SK-N-SH (cell line): ENCODE results near the gene EME2. TPM values are rescaled to one million over a fixed set of nuclear protein-coding genes. Genes with fewer than 3 reads are reported as not detected.

Experiments used
- CTCF ChIA-PET: fragments of 300-600, 350-600 bp; formaldehyde crosslinking; extraction: SDS; loops from one replicate; lab custom pipeline; 2021; lab: Yijun Ruan, JAX
- POLR2A ChIA-PET: fragments of 350-600 bp; sonication (Branson Sonifier 250); formaldehyde crosslinking; extraction: SDS; loops from one replicate; lab custom pipeline; 2020; ENCODE audit warnings: antibody characterized with exemption, inconsistent platforms; lab: Yijun Ruan, JAX
- DNase-seq: peaks from one replicate; pipeline ENCODE4 v3.0.0; 2012
- H2AFZ ChIP-seq: fragments of 200-600 bp; sonication (generic); 2 replicates; pipeline ENCODE4 v1.8.1; 2016; ENCODE audit warnings: antibody characterized with exemption, mild to moderate bottlenecking, low read depth
- H3F3A ChIP-seq: fragments of 200-600 bp; sonication (generic); replicated peaks from 2 replicates; pipeline ENCODE3; 2016; ENCODE audit warnings: antibody characterized with exemption, mild to moderate bottlenecking; ENCODE audit not compliant: insufficient read depth
- H3K27ac ChIP-seq, 2 experiments: fragments of 200-500 bp in 1 of 2; fragments of 200-600 bp in 1 of 2; sonication (Bioruptor generic) in 1 of 2; sonication (generic), shearing (Covaris generic) in 1 of 2; 2 replicates each; pipeline versions ENCODE4 v1.5.1 to v1.6.1; 2014 to 2016; ENCODE audit warnings: low read depth in 2 of 2, inconsistent platforms in 1 of 2, low read length in 1 of 2, mild to moderate bottlenecking in 1 of 2, mixed read lengths in 1 of 2
- H3K27me3 ChIP-seq: fragments of 200-600 bp; sonication (generic), shearing (Covaris generic); 2 replicates; pipeline ENCODE4 v1.6.1; 2016; ENCODE audit warnings: mixed run types; ENCODE audit not compliant: insufficient read depth
- H3K36me3 ChIP-seq, 2 experiments: fragments of 200-500 bp in 1 of 2; fragments of 200-600 bp in 1 of 2; sonication (Bioruptor generic) in 1 of 2; sonication (generic) in 1 of 2; replicated peaks in 1 of 2; 2 replicates each; pipeline versions ENCODE3 to v1.5.1; 2014 to 2016; ENCODE audit warnings: low read length in 1 of 2, mild to moderate bottlenecking in 1 of 2; ENCODE audit not compliant: insufficient read depth in 2 of 2, control insufficient read depth in 1 of 2
- H3K4me1 ChIP-seq, 2 experiments: fragments of 200-500 bp in 1 of 2; fragments of 200-600 bp in 1 of 2; sonication (Bioruptor generic) in 1 of 2; sonication (generic), shearing (Covaris generic) in 1 of 2; 2 replicates each; pipeline versions ENCODE4 v1.5.1 to v1.6.1; 2014 to 2016; ENCODE audit warnings: low read depth in 1 of 2, low read length in 1 of 2, mixed run types in 1 of 2; ENCODE audit not compliant: insufficient read depth in 2 of 2, control insufficient read depth in 1 of 2
- H3K4me2 ChIP-seq: fragments of 200-600 bp; sonication (generic), shearing (Covaris generic); 2 replicates; pipeline ENCODE4 v1.6.1; 2017; ENCODE audit warnings: mixed run types
- H3K4me3 ChIP-seq, 2 experiments: fragments of 200-500 bp in 1 of 2; fragments of 200-600 bp in 1 of 2; sonication (Bioruptor generic) in 1 of 2; sonication (generic), shearing (Covaris generic) in 1 of 2; 2 replicates each; pipeline versions ENCODE4 v1.5.1 to v1.8.1; 2014 to 2016; ENCODE audit warnings: low read depth in 2 of 2, inconsistent platforms in 1 of 2, low read length in 1 of 2, mild to moderate bottlenecking in 1 of 2, mixed read lengths in 1 of 2, moderate library complexity in 1 of 2
- H3K79me2 ChIP-seq: fragments of 200-600 bp; sonication (generic); 2 replicates; pipeline ENCODE4 v1.8.1; 2017; ENCODE audit warnings: mild to moderate bottlenecking; ENCODE audit not compliant: insufficient read depth
- H3K9ac ChIP-seq: fragments of 200-600 bp; sonication (generic); 2 replicates; pipeline ENCODE4 v1.6.1; 2017; ENCODE audit warnings: mixed run types
- H3K9me2 ChIP-seq: fragments of 200-600 bp; sonication (generic); 2 replicates; pipeline ENCODE4 v1.6.1; 2017; ENCODE audit warnings: mixed run types
- H3K9me3 ChIP-seq: fragments of 200-600 bp; sonication (generic); 2 replicates; pipeline ENCODE4 v1.6.1; 2017; ENCODE audit warnings: mixed run types, mild to moderate bottlenecking, moderate library complexity
- H4K20me1 ChIP-seq: fragments of 200-600 bp; sonication (generic); 2 replicates; pipeline ENCODE4 v1.6.1; 2017; ENCODE audit warnings: mild to moderate bottlenecking, mixed run types; ENCODE audit not compliant: insufficient read depth
- CHD2 ChIP-seq: fragments of 150-350 bp; IDR thresholded peaks from 2 replicates; pipeline ENCODE4 v1.6.1; 2018; ENCODE audit warnings: low read length; ENCODE audit not compliant: partially characterized antibody
- ELF1 ChIP-seq: IDR thresholded peaks from 2 replicates; pipeline ENCODE4 v1.4.0; 2012
- EZH2phosphoT487 ChIP-seq: fragments of 200-600 bp; sonication (generic); IDR thresholded peaks from 2 replicates; pipeline ENCODE4 v1.6.1; 2017; ENCODE audit warnings: low read depth, mixed run types, mild to moderate bottlenecking, antibody characterized with exemption, moderate library complexity, borderline replicate concordance
- FOXM1 ChIP-seq: IDR thresholded peaks from 2 replicates; pipeline ENCODE4 v1.4.0; 2012; ENCODE audit warnings: low read depth, mild to moderate bottlenecking
- GABPA ChIP-seq: IDR thresholded peaks from 2 replicates; pipeline ENCODE4 v1.4.0; 2012; ENCODE audit warnings: low read depth, mild to moderate bottlenecking
- GATA2 ChIP-seq: sonication (generic); formaldehyde crosslinking; IDR thresholded peaks from 2 replicates; pipeline ENCODE4 v1.5.0; 2020; ENCODE audit warnings: mild to moderate bottlenecking, missing genetic modification reagents
- JUND ChIP-seq: IDR thresholded peaks from 2 replicates; pipeline ENCODE4 v1.4.0; 2012
- NFIC ChIP-seq: IDR thresholded peaks from 2 replicates; pipeline ENCODE4 v1.4.0; 2012; ENCODE audit warnings: borderline replicate concordance
- RAD21 ChIP-seq: IDR thresholded peaks from 2 replicates; pipeline ENCODE4 v1.6.1; 2012; ENCODE audit warnings: mild to moderate bottlenecking, low read length
- RCOR1 ChIP-seq: fragments of 150-350 bp; IDR thresholded peaks from 2 replicates; pipeline ENCODE4 v1.6.1; 2017; ENCODE audit warnings: antibody characterized with exemption, low read length
- SMC3 ChIP-seq: IDR thresholded peaks from 2 replicates; pipeline ENCODE4 v1.6.1; 2012; ENCODE audit warnings: low read depth, low read length, improper control_type of control experiment
- TEAD4 ChIP-seq: IDR thresholded peaks from 2 replicates; pipeline ENCODE4 v1.4.0; 2012; ENCODE audit warnings: mild to moderate bottlenecking, borderline replicate concordance; ENCODE audit not compliant: insufficient read depth
- WGBS: methylation state at CpG from one replicate; pipeline ENCODE4 v1.1.6; 2017; ENCODE audit warnings: low lambda C conversion rate; 5-methylcytosine and 5-hydroxymethylcytosine counted together
- polyA plus RNA-seq, 3 experiments: library from polyadenylated mRNA; depleted of rRNA; stranded (reverse); fragments of >200 nt; gene quantifications; 2 replicates each; pipeline ENCODE4 v1.2.3, GENCODE V29; 2012
- TF ChIP-seq, protein P1 (sequence below): fragments of 200-600 bp; sonication (generic); IDR thresholded peaks from 2 replicates; pipeline ENCODE4 v1.6.1; 2017; ENCODE audit warnings: antibody characterized with exemption, mild to moderate bottlenecking, moderate library complexity
- TF ChIP-seq, protein P2 (sequence below): IDR thresholded peaks from 2 replicates; pipeline ENCODE4 v1.4.0; 2012; ENCODE audit warnings: low read depth, borderline replicate concordance
- TF ChIP-seq, protein P3 (sequence below): IDR thresholded peaks from 2 replicates; pipeline ENCODE4 v1.4.0; 2012; ENCODE audit warnings: low read depth, borderline replicate concordance
- TF ChIP-seq, protein P4 (sequence below): IDR thresholded peaks from 2 replicates; pipeline ENCODE4; 2012

EME2 gene
- polyA plus RNA-seq, 1 of the 3 experiments (the other 2 are of a cell fraction) = 10.1 TPM

DNA sequence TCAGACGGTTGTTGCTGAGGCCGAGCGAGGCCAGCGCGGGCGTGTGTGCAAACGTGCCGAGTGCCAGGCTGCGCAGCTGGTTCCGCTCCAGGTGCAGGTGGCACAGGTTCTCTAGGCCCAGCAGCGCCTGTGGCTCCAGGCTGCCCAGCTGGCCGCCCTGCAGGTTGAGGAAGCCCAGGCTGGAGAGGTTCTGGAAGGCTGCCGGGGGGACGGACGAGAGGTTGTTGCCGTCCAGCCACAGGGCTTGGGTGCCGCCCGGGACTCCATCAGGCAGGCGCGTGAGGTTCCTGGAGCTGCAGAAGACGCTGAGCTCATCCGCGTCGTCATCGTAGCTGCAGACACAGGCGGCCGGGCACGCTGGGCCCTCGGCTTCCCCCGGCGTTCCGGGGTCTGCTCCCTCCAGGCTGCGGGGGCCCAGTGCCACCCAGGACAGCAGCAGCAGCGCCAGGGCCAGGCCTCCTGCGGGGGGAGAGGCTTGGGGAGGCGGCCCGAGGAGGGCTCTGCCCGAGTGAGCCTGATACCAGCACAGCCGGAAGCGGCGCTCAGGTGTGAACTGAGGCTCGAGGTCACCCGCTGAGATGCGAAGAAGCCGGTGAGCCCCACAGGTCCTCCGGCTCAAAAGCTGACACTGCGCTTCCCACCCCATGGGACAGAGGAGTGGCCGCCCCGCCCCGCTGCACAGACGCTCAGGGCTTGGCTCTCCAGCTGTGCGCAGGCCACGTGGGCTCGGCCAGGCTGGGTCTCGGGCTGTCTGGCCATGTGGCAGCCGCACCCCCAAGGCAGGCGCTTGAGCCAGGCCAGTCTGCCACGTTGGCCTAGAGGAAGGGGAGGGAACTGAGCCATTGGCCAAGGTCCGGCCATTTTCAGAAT lies 19.6 kb downstream of the EME2 start:
- Histone ChIP-seq H3K27ac (no peak overlapping the region), H3K36me3 (peaks cover 0 to 34% of the 10 kb centered on the region in 2 experiments), H3K4me2 (no peak overlapping the region), H3F3A (no peaks in the 10 kb centered on the region), H3K9me2 (no peaks in the 10 kb centered on the region), H3K79me2 (no peaks in the 10 kb centered on the region), H2AFZ (no peak overlapping the region), H3K4me1 (no peaks in the 10 kb centered on the region; a peak in 1 of 4 replicates), H3K9me3 (no peaks in the 10 kb centered on the region), H3K27me3 (no peaks in the 10 kb centered on the region), H3K9ac (no peak overlapping the region), H4K20me1 (no peaks in the 10 kb centered on the region), H3K4me3 (no peak overlapping the region)
- POLR2A ChIA-PET = interaction anchor here (2.1 kb wide), 1 partner anchor 10 kb away, joined by 8 read pairs; the partner anchor contains the start of genes NUBP2 and SPSB3
- WGBS = 93% methylated on average over 16 of the region's 59 CpGs
- TF ChIP-seq ELF1 (no peak), JUND (no peak), GABPA (no peak), EZH2phosphoT487 (no peak), RAD21 (no peak), SMC3 (no peak), NFIC (no peak), RCOR1 (no peak), GATA2 (CRISPR knock-in tag) (no peak), TEAD4 (no peak), CHD2 (no peak), FOXM1 (no peak)
- TF ChIP-seq, protein P1, sequence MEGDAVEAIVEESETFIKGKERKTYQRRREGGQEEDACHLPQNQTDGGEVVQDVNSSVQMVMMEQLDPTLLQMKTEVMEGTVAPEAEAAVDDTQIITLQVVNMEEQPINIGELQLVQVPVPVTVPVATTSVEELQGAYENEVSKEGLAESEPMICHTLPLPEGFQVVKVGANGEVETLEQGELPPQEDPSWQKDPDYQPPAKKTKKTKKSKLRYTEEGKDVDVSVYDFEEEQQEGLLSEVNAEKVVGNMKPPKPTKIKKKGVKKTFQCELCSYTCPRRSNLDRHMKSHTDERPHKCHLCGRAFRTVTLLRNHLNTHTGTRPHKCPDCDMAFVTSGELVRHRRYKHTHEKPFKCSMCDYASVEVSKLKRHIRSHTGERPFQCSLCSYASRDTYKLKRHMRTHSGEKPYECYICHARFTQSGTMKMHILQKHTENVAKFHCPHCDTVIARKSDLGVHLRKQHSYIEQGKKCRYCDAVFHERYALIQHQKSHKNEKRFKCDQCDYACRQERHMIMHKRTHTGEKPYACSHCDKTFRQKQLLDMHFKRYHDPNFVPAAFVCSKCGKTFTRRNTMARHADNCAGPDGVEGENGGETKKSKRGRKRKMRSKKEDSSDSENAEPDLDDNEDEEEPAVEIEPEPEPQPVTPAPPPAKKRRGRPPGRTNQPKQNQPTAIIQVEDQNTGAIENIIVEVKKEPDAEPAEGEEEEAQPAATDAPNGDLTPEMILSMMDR = no peak
- TF ChIP-seq, protein P2, sequence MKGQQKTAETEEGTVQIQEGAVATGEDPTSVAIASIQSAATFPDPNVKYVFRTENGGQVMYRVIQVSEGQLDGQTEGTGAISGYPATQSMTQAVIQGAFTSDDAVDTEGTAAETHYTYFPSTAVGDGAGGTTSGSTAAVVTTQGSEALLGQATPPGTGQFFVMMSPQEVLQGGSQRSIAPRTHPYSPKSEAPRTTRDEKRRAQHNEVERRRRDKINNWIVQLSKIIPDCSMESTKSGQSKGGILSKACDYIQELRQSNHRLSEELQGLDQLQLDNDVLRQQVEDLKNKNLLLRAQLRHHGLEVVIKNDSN = no peak
- TF ChIP-seq, protein P3, sequence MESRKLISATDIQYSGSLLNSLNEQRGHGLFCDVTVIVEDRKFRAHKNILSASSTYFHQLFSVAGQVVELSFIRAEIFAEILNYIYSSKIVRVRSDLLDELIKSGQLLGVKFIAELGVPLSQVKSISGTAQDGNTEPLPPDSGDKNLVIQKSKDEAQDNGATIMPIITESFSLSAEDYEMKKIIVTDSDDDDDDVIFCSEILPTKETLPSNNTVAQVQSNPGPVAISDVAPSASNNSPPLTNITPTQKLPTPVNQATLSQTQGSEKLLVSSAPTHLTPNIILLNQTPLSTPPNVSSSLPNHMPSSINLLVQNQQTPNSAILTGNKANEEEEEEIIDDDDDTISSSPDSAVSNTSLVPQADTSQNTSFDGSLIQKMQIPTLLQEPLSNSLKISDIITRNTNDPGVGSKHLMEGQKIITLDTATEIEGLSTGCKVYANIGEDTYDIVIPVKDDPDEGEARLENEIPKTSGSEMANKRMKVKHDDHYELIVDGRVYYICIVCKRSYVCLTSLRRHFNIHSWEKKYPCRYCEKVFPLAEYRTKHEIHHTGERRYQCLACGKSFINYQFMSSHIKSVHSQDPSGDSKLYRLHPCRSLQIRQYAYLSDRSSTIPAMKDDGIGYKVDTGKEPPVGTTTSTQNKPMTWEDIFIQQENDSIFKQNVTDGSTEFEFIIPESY = no peak
- TF ChIP-seq, protein P4, sequence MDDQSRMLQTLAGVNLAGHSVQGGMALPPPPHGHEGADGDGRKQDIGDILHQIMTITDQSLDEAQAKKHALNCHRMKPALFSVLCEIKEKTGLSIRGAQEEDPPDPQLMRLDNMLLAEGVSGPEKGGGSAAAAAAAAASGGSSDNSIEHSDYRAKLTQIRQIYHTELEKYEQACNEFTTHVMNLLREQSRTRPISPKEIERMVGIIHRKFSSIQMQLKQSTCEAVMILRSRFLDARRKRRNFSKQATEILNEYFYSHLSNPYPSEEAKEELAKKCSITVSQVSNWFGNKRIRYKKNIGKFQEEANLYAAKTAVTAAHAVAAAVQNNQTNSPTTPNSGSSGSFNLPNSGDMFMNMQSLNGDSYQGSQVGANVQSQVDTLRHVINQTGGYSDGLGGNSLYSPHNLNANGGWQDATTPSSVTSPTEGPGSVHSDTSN = no peak
- CTCF ChIA-PET = interaction anchor here (0.7 to 1.4 kb wide), 2 partner anchors 8 to 10 kb away, joined by 3 to 5 read pairs; partner anchors contain the start of genes NUBP2 and SPSB3
- DNase-seq = no peak
